ENCODE data around the gene SUN2. TPM values are rescaled to one million over a fixed set of nuclear protein-coding genes. Genes with fewer than 3 reads are reported as not detected.

The SUN2 gene
- total and polyA plus RNA-seq, 4 donors = 58.6 to 220 (median 107) TPM

DNA sequence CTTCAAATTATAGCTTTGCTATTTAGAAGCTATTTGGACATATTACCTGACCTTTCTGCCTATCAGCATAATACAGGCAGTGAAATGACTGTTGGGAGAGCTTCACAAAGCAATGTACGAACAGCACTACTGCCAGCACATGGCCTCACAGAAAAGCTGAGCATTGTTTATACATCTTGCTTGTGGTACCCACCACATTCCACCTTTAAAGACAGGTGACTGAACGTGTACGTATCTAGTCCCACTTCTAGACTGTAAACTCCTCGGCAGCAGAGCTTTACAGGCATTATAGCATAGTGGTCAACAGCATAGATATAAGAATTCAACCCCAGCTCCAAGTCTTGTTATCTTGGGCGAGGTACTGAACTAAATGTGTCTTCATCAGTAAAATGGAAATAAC, 56.7 kb downstream of the SUN2 start:
- no peak for TF ChIP-seq CTCF (IDR thresholded peaks at IDR 0.05; ENCODE audit: control extremely low read depth, extremely low read depth)
- no peaks in the 10 kb centered on the region for H3K9me3 ChIP-seq (ENCODE audit: control insufficient read depth in 4 of 4, insufficient read depth in 3 of 4, low read length in 3 of 4)
- H3K4me3 ChIP-seq = peak overlapping the region; percentile 51
- DNase-seq (no peak), ATAC-seq (ENCODE audit: insufficient read depth, low FRiP score) (no peak)
- WGBS, 2 donors = 49 to 75% methylated on average over 5 of the region's 5 CpGs
- H3K27ac ChIP-seq (ENCODE audit: low read depth in 1 of 2, low read length in 1 of 2) = peak overlapping the region; percentile 62 to 97
- H3K27me3 ChIP-seq (ENCODE audit: control insufficient read depth in 3 of 3, insufficient read depth in 3 of 3, low read length in 2 of 3) = no peaks in the 10 kb centered on the region
- H3K9ac ChIP-seq (ENCODE audit: insufficient read depth in 1 of 2, low read length in 2 of 2) = peak overlapping the region; percentile 91 to 92
- peaks cover 0 to 5% (median 2%) of the 10 kb centered on the region in 4 donors for H3K36me3 ChIP-seq (ENCODE audit: control insufficient read depth in 4 of 4, insufficient read depth in 4 of 4, low read length in 4 of 4)
- H3K4me1 ChIP-seq (ENCODE audit: control insufficient read depth in 5 of 5, insufficient read depth in 5 of 5, low read length in 5 of 5) = peaks cover 12 to 45% (median 23%) of the 10 kb centered on the region in 5 donors

GRCh38 chr22:38698407-38699094, 57.2 kb downstream of the SUN2 start:
- H3K4me3 ChIP-seq = peak overlapping the region; percentile 9
- peak overlapping the region; percentile 91 to 92 for H3K9ac ChIP-seq (ENCODE audit: insufficient read depth in 1 of 2, low read length in 2 of 2)
- peaks cover 0 to 5% (median 2%) of the 10 kb centered on the region in 4 donors for H3K36me3 ChIP-seq (ENCODE audit: control insufficient read depth in 4 of 4, insufficient read depth in 4 of 4, low read length in 4 of 4)
- ATAC-seq (ENCODE audit: insufficient read depth, low FRiP score) = no peak
- no peaks in the 10 kb centered on the region for H3K9me3 ChIP-seq (ENCODE audit: control insufficient read depth in 4 of 4, insufficient read depth in 3 of 4, low read length in 3 of 4)
- H3K4me1 ChIP-seq (ENCODE audit: control insufficient read depth in 5 of 5, insufficient read depth in 5 of 5, low read length in 5 of 5) = peaks cover 12 to 45% (median 23%) of the 10 kb centered on the region in 5 donors
- no peaks in the 10 kb centered on the region for H3K27me3 ChIP-seq (ENCODE audit: control insufficient read depth in 3 of 3, insufficient read depth in 3 of 3, low read length in 2 of 3)
- DNase-seq = no peak
- no peak for TF ChIP-seq CTCF (IDR thresholded peaks at IDR 0.05; ENCODE audit: control extremely low read depth, extremely low read depth)
- WGBS, 2 donors = 78% methylated on average over 13 of the region's 13 CpGs
- peak overlapping the region; percentile 47 to 66 for H3K27ac ChIP-seq (ENCODE audit: low read depth in 1 of 2, low read length in 1 of 2)

GRCh38 chr22:38697425-38698089, 58.2 kb downstream of the SUN2 start:
- Histone ChIP-seq H3K9me3 (ENCODE audit: control insufficient read depth in 4 of 4, insufficient read depth in 3 of 4, low read length in 3 of 4) (no peaks in the 10 kb centered on the region), H3K36me3 (ENCODE audit: control insufficient read depth in 4 of 4, insufficient read depth in 4 of 4, low read length in 4 of 4) (peaks cover 0 to 12% (median 2%) of the 10 kb centered on the region in 4 donors), H3K4me1 (ENCODE audit: control insufficient read depth in 5 of 5, insufficient read depth in 5 of 5, low read length in 5 of 5) (peaks cover 12 to 45% (median 23%) of the 10 kb centered on the region in 5 donors), H3K27ac (ENCODE audit: low read depth in 1 of 2, low read length in 1 of 2) (peak overlapping the region; percentile 37 to 79), H3K27me3 (ENCODE audit: control insufficient read depth in 3 of 3, insufficient read depth in 3 of 3, low read length in 2 of 3) (no peaks in the 10 kb centered on the region), H3K9ac (ENCODE audit: insufficient read depth in 1 of 2, low read length in 2 of 2) (peak overlapping the region in 1 of 2 donors; percentile 54), H3K4me3 (no peak overlapping the region)
- DNase-seq (no peak), ATAC-seq (ENCODE audit: insufficient read depth, low FRiP score) (no peak)
- 62 to 72% methylated on average over 8 of the region's 8 CpGs for WGBS, 2 donors
- no peak for TF ChIP-seq CTCF (IDR thresholded peaks at IDR 0.05; ENCODE audit: control extremely low read depth, extremely low read depth)
